ENCODE data around the gene AGBL1.

The AGBL1 gene

GRCh38 chr15:86741917-86742316 lies 662.2 kb downstream of the AGBL1 start:
- no peak for TF ChIP-seq CTCF (IDR thresholded peaks at IDR 0.05; ENCODE audit: insufficient read depth, missing control alignments)
- FAIRE-seq (no peak), DNase-seq (ENCODE audit: insufficient read length, low spot score) (no peak)

GRCh38 chr15:86743283-86743903 lies 663.7 kb downstream of the AGBL1 start:
- TF ChIP-seq CTCF (IDR thresholded peaks at IDR 0.05; ENCODE audit: insufficient read depth, missing control alignments) = peak; percentile 83
- DNase-seq (ENCODE audit: insufficient read length, low spot score) (no peak), FAIRE-seq (peak; percentile 32)

GRCh38 chr15:86744198-86744780 lies 664.6 kb downstream of the AGBL1 start:
- TF ChIP-seq CTCF (IDR thresholded peaks at IDR 0.05; ENCODE audit: insufficient read depth, missing control alignments) = no peak
- FAIRE-seq = no peak
- no peak for DNase-seq (ENCODE audit: insufficient read length, low spot score)

- TF ChIP-seq CTCF (IDR thresholded peaks at IDR 0.05; ENCODE audit: insufficient read depth, missing control alignments) = no peak
- no peak for FAIRE-seq
- DNase-seq (ENCODE audit: insufficient read length, low spot score) = no peak
Measured at GRCh38 chr15:86751116-86751515, 671.4 kb downstream of the AGBL1 start.

- no peak for FAIRE-seq
- DNase-seq (ENCODE audit: insufficient read length, low spot score) = no peak
- no peak for TF ChIP-seq CTCF (IDR thresholded peaks at IDR 0.05; ENCODE audit: insufficient read depth, missing control alignments)
Measured at GRCh38 chr15:86754846-86755245, 675.2 kb downstream of the AGBL1 start.

- no peak for DNase-seq (ENCODE audit: insufficient read length, low spot score)
- peak; percentile 8 for TF ChIP-seq CTCF (IDR thresholded peaks at IDR 0.05; ENCODE audit: insufficient read depth, missing control alignments)
Measured at GRCh38 chr15:86756688-86757087, 677.0 kb downstream of the AGBL1 start.

GRCh38 chr15:86759800-86760523 lies 680.3 kb downstream of the AGBL1 start:
- TF ChIP-seq CTCF (IDR thresholded peaks at IDR 0.05; ENCODE audit: insufficient read depth, missing control alignments) = no peak
- no peak for FAIRE-seq
- no peak for DNase-seq (ENCODE audit: insufficient read length, low spot score)

More at GRCh38 chr15:86756688-86757087, 677.0 kb downstream of the AGBL1 start:
- FAIRE-seq = no peak
